T1000 (cell line): ENCODE results near the gene KLB.
"Not testable (repeated sequence)": the region's sequence is repeated elsewhere in the genome, so short reads cannot be mapped to it uniquely, and the experiment has no call there.

Experiments
- DNase-seq: peaks from one replicate; lab custom pipeline; 2025; ENCODE audit warnings: mixed read lengths; lab: John Stamatoyannopoulos, UW

Gene KLB

DNA sequence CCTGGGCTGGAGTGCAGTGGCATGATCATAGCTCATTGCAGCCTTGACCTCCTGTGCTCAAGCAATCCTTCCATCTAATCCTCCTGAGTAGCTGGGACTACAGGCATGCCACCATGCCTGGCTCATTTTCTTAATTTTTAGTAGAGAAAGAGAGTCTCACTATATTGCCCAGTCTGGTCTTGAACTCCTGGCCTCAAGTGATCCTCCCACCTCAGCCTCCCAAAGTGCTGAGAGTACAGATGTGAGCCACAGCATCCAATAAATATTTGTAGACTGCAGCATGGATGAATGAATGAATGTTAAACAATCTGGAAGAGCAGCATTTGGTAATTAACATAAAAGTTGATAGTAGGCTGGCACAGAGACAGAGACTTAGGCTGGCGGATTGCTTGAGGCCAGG, 20.0 kb downstream of the KLB start:
- DNase-seq, result no peak

DNA sequence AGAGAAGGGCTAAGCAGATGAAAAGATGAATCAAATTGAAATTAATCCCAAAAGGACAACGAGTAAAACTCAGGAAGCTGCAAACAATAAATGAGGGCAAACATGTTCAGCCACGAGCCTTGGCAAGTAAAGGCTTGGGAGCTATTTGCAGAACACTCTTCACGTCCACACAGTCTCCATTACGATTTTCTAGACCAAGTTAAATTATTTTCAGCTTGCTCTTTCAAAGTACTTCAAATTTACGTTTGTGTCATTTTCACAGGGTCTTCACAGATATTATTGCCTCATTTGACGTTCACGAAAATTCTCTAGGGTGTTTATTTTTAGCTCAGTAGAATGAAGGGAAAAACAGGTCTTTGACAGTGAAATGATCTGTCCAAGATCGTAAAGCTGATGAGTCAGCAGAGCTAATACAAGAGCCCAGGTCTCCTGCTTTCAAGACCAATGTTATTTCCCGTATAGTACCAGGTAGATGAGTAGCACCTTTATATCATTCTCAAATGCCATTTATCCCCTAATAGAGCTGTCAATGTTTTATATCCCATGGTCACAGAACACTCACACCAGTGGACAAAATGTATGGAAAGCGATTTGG, 20.9 kb downstream of the KLB start:
- no peak for DNase-seq

DNA sequence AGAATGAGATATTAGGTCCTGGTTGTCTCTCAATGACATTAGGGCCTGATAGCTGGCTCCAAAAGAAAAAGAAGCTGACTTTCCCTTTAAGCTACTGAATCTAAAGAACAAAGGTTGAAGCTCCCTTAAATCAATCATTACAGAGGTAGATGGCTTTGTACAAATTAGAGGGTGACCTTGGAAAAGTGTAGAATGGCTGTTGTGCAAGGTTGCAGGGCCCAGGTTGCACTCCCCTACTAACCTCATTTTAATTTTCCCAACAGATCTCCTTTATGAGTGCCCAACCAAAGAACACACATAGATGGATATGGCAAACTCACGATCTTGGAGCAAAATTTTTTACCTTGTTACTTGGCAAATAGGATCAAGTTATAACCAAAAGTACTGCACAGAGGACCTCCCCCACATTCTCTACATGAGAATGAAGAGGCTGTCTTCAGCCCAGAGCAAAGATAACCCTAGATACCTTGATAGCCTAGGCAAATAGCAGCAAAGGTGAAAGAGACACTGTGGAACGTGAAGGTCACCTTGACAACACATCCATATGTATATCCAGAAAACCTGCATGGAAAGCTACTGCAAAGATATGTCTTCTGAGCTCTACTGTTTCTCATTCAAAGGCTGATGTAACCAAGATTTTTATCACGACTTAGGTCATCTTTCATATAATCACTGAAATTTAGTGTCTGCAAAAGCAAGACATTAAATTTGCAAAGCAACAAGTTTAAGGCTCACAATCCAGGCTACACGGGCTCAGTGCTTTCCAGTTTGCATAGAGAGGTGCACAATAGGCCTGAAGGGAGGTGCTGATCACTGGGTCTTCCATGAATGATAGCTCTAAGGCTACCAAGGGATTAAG, 23.0 kb downstream of the KLB start:
- DNase-seq, result no peak

DNA sequence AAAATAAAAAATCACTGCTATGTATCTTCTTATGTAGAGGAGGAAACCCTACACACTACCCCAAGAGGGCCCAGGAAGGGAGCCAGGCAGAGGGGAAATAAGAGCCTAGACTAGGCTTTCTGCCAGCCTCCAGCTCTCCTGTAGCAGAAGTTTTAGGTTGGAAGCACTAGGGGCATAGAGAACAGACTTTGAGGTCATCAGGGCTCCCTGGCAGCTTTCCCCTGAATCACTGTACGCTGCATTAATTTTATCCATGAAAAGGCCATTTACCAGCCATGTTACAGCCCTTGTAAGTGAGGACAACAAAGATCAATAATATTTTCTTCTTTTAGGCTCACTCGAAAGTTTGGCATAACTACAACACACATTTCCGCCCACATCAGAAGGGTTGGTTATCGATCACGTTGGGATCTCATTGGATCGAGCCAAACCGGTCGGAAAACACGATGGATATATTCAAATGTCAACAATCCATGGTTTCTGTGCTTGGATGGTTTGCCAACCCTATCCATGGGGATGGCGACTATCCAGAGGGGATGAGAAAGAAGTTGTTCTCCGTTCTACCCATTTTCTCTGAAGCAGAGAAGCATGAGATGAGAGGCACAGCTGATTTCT, 27.3 kb downstream of the KLB start:
- DNase-seq, result no peak

GRCh38 chr4:39435659-39436563, 29.2 kb downstream of the KLB start:
- DNase-seq, result no peak

DNA sequence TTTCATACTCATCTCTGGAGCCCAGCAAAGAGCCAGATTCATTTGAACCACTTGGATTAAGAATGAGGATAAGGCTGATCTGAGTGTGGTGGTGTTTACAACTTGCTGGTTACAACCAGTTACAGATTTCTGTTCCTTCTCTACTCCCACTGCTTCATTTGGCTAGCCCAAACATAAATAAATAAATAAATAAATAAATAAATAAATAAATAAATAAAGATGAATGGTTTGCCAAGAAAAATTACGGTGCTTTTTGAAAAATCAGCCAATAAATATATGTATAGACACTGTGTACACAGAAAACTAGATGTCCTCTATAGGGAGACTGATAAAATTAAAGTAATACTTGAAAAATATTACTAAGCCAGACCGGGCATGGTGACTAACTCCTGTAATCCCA, 34.9 kb downstream of the KLB start:
- no peak for DNase-seq

- DNase-seq, result no peak
Measured at GRCh38 chr4:39442998-39443397, 36.3 kb downstream of the KLB start.

GRCh38 chr4:39446483-39446841, 39.7 kb downstream of the KLB start:
- no peak for DNase-seq

DNA sequence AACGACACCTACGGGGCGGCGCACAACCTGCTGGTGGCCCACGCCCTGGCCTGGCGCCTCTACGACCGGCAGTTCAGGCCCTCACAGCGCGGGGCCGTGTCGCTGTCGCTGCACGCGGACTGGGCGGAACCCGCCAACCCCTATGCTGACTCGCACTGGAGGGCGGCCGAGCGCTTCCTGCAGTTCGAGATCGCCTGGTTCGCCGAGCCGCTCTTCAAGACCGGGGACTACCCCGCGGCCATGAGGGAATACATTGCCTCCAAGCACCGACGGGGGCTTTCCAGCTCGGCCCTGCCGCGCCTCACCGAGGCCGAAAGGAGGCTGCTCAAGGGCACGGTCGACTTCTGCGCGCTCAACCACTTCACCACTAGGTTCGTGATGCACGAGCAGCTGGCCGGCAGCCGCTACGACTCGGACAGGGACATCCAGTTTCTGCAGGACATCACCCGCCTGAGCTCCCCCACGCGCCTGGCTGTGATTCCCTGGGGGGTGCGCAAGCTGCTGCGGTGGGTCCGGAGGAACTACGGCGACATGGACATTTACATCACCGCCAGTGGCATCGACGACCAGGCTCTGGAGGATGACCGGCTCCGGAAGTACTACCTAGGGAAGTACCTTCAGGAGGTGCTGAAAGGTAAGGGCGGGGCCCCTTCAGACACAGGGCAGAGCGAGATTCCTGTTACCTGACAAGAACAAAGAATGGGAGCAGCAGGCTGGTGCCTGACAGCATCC, 40.3 kb downstream of the KLB start:
- no peak for DNase-seq

- no peak for DNase-seq
Measured at GRCh38 chr4:39450618-39451017, 43.9 kb downstream of the KLB start.

DNA sequence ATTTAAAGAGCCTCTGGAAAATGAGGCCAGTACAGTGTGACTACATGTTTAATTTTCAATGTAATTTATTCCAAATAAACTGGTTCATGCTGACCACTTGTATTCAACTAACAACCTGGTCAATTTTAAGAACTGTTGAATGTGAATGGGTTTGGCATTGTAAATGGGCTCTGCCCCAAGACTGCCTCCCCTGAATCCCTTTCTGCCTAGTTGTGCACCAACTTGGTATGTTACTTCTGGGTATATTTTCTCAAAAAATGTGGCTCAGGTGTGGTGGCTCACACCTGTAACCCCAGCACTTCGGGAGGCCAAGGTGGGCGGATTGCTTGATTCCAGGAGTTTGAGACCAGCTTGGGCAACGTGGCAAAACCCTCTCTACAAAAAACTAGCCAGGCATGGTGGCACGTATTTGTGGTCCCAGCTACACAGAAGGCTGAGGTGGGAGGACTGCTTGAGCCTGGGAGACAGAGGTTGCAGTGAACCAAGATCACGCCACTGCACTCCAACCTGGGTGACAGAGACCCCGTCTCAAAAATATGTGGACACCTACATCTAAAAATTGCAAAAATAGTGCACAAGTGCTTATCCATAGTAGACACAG, 44.8 kb downstream of the KLB start:
- no peak for DNase-seq

DNA sequence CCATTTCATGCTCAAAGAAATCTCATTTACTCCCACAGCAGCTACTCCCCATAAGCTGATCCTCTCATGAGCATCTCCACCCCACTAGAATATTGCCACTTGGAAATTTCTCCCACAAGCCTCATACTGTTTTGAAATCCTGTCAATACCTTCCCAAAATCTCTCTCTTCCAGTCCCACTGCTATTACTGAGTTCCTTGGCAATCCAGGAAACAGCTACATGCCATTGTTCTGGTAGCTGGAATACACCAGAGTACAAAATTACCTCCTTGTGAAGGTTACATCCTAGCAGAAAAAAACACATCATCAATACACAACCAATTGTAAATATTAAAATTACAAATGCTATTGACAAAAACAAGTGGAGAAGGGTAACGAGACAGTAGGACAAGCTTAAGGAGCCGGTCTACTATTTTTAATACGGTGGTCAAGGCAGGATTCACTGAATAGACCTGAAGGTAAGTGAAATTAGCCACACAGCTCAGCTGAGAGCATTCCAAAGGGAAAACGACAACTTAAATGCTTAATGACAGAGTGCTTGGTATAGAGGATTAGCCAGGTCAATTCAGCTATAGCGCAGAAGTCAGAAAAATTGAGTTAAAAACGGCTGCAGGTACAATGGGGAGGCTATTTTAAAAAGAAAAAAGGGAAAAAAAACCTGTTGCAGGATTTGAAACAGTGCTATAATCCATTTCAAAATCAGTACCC, 45.6 kb downstream of the KLB start:
- no peak for DNase-seq

GRCh38 chr4:39452860-39453587, 46.3 kb downstream of the KLB start:
- no peak for DNase-seq

DNA sequence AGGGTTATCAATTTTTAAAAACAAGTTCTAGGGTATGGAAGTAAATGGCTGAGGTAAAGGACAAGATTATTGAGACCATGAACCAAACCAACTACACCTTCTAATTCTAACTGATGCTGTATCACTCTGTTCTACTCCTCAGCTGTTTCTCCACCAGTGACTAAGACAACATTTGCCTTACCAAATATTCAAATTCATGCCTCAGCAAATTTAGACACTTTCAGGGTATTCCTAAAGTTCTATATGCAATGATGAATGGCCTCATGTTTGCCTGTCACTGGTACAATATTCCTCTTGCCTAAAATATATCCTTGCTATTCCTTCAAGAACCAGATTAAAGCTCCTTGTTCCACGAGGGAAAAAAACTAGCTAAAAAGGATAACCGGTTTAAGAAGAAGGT, 47.0 kb downstream of the KLB start:
- no peak for DNase-seq

DNA sequence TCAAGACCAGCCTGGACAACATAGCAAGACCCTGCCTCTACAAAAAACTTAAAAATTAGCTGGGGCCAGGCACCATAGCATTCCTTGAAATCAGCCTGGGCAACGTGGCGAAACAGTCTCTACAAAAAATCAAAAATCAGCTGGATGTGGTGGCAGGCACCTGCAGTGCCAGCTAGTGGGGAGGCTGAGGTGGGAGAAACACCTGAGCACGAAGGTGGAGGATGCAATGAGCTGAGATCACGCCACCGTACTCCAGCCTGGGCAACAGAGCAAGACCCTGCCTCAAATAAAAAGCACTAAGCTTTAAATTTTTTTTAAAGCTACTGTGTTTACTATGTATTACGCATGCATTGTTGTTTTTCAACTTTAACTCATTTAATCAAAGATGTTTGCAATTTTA, 48.8 kb downstream of the KLB start:
- DNase-seq, result no peak

DNA sequence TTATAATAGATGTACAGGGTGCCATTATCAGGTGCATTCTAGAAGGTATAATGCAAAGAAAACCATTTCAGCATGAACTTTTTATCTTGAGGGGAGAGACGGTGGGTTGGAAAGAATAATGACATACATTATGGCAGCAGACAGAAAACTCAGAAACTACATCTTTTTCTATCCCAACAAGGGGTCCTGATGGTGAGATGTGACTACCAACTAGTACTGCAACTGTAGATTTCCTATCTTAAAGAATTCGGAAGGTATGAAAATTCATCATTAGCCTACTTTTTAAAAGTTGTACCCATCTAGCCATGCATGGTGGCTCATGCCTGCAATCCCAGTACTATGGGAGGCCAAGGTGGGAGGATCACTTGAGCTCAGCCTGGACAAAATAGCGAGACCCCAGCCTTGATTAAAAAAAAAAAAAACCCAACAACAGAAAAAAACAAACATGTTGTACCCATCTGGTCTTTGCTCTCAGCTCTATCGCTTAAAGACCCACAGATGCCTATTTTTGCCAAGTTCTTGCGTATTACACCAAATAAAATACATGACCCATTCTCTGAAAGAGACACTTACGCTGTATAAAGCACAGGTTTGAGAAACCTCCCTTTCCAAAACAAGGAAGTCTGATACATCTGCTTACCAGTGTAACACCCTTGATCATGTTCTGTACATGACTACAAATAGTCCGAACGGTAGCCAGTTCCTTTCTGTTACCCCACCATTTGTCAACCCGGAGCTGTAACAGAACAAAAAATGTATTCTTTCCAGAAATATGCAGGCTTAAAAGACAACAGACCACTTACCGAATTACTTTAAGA, 50.4 kb downstream of the KLB start:
- no peak for DNase-seq

- not testable (repeated sequence) for DNase-seq
Measured at GRCh38 chr4:39458161-39458504, 51.4 kb downstream of the KLB start.

DNA sequence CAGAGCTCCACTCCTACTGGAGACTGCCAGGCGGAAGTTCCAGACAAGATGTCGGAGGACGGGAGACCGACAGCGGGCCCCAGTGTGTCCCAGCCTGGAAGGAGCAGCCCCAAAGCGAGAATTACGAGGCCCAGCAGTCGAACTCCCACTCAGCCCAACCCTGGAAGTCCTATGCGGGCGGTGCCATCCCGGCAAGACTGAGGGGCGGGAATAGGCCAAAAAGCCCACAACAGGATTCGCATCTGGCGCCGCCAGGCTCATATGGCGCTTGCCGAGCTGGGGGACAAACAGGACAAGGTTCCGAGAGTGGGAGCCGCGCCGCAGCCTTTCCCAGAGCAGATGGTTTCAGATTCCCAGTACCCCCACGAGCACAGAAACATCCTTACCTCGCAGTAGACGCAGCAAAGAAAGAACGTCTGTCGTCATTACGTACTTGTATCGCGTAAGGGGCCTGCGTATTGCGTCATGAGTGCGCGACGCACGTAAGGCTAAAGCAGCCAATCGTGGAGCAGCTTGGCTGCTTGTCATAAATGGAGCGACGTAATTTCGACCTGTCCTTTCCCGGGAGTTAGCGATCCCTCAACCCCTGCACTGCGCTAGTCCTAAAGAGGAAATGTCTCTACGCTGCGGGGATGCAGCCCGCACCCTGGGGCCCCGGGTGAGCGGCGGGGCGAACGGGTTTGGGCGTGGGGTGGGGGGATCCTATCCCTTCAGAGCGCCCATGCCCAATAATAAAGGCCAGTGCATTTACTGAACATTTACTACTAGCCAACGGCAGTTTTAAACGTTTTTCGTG, 52.0 kb downstream of the KLB start, which contains the start of the genes LIAS and RPL9:
Gene LIAS, plus strand, starts transcription at position 552 of the 796 bp plus-strand sequence. Its CDS starts 62 bp downstream, at position 614.
Gene RPL9, minus strand, starts transcription at position 418 of the 796 bp plus-strand sequence. CDS start 483 bp downstream, outside the sequence.
- DNase-seq, result peak; percentile 97
